GM19043 (cell line): ENCODE results near the gene ANO6.
"Not testable (repeated sequence)": the region's sequence is repeated elsewhere in the genome, so short reads cannot be mapped to it uniquely, and the experiment has no call there.

Source experiments
- ATAC-seq: cut with Tn5 transposase; IDR thresholded peaks from one replicate; pipeline ENCODE4 v1.9.1; 2021; ENCODE audit warnings: low read depth; ENCODE audit not compliant: unreplicated experiment

The ANO6 gene

GRCh38 chr12:45215419-45216229 is at the start of gene ANO6:
ANO6 (plus strand) TSS chr12:45216095; CDS start chr12:45216322, 227 bp downstream.
- ATAC-seq, result peak; percentile 72

DNA sequence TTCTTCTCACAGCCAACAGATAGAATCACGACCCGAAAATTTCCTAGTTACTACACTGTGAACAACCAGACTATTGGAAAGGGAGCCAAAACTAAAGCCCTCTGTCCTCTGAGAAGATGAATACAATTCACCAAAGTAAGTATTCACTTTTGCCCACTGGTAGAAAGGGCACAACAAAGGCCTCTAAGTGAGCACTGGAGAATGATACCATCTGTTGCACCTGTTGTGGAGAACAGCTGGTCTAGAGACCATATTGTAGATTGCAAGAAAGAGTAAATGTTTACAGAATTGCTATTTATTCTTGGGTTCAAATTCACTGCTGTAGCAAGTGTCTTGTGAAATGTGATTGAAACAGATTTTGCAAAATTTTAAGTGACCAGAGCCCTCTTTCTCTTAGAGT is 46.9 kb upstream of the ANO6 start:
- no peak for ATAC-seq

DNA sequence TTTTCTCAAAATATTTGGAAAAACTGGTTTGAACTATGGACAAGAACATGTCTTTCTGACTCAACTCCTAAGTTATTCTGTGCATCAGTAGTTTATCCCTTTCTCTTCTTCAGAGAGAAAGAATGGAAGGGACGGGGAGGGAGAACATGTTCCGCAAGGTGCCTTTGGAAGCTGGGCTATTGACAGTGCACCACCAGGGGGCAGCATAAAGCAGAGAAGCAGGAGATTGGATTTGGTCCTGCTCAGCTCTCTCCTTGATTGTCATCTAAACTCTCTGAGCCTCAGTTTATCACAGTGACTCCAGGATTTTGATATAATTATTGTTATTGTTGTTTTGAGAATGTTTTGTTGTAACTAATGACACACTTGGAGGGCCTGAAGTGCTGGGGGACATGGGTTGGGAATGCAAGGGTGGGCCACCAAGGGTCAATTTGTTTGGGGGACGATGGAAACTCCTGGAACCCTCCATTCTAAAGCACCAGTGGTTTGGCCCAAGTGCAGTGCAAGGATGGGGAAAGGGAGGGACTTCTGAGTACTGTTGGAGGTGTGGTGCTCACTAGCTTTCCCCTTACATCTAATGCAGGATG is 45.3 kb upstream of the ANO6 start:
- ATAC-seq, result no peak

GRCh38 chr12:45173293-45173692 is 42.6 kb upstream of the ANO6 start:
- not testable (repeated sequence) for ATAC-seq

DNA sequence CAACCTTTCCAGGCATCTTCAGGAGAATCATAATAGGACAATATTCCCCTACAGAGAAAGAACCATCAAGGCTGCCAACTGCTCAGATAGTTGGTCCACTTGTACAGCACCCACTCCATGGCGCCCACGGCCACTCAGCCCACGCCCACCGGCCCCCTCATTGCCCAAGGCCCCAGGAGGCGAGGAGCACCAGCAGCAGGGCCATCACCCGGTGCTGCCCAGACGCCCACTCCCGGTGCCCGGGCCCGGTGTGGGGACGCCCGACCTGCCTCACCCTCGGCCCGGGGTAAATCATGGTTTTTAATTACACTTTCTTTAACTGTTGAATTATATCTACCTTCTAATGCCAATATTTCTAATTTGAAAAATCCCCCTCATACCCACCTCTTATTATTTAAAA is 41.3 kb upstream of the ANO6 start:
- ATAC-seq, result no peak

DNA sequence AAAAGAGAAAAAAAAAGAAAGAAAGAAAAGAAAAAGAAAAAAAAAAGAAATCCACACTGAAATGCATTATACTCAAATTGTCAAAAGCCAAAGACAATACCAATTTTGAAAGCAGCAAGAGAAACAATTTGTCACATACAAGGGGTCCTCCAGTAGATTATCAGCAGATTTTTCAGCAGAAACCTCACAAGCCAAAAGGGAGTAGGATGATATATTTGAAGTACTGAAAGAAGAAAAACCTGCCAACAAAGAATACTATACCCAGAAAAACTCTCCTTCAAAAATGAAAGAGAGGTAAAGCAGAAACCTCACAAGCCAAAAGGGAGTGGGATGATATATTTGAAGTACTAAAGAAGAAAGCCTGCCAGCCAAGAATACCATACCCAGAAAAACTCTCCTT is 37.1 kb upstream of the ANO6 start:
- ATAC-seq, result no peak

DNA sequence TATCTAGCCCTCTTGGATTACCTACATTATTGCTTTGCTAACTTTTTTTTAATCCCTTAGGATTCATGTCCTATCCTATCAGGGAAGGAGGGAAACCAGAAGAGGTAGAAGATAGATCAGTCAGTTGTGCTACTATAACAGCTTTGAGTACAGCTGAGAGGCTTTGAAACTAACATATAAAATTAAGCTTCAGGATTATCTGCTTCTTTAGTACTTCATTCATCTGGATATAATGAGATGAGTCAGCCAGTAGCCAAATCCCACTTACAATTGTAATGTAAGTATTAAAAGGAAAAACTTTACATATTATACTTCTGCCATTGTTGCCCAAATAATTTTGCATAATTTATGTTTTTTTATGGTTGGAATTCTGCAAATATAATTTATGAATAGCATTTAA is 33.4 kb upstream of the ANO6 start:
- ATAC-seq, result no peak

- ATAC-seq, result no peak
These were observed 32.6 kb upstream of the ANO6 start for GRCh38 chr12:45183246-45183645.

GRCh38 chr12:45184147-45184963 is 31.5 kb upstream of the ANO6 start:
- no peak for ATAC-seq

- no peak for ATAC-seq
These were observed 29.1 kb upstream of the ANO6 start for GRCh38 chr12:45186762-45187161.

DNA sequence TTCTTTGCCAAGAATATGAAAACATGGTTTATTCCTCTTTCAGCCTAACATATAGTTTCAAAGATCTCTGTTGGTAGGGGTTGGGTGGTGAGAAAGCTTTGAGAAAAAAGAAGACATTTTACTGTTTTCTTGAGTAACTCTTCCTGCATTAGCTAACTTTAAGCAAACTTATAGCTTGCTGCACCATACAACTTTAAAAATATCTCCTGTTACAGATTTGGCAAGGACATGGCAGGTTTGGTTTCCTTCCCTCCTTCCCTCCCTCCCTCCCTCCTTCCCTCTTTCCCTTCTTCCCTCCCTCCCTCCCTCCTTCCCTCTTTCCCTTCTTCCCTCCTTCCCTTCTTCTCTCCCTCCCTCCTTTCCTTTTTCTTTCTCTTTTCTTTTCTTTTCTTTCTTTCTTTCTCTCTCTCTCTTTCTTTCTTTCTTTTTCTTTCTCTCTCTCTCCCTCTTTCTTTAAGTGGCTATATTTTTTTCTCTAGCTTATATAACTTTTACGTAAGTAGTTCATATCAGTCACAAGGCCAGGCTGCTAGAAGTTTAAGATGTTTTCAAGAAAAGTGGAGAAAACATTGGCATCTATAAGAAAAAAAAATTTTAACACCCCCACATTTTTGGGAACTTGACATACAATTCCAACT is 26.0 kb upstream of the ANO6 start:
- no peak for ATAC-seq

- no peak for ATAC-seq
These were observed 24.7 kb upstream of the ANO6 start for GRCh38 chr12:45191239-45191638.

GRCh38 chr12:45192707-45193106 is 23.2 kb upstream of the ANO6 start:
- no peak for ATAC-seq

- no peak for ATAC-seq
These were observed 15.3 kb upstream of the ANO6 start for GRCh38 chr12:45200491-45201043.

GRCh38 chr12:45203767-45204166 is 12.1 kb upstream of the ANO6 start:
- ATAC-seq, result no peak

DNA sequence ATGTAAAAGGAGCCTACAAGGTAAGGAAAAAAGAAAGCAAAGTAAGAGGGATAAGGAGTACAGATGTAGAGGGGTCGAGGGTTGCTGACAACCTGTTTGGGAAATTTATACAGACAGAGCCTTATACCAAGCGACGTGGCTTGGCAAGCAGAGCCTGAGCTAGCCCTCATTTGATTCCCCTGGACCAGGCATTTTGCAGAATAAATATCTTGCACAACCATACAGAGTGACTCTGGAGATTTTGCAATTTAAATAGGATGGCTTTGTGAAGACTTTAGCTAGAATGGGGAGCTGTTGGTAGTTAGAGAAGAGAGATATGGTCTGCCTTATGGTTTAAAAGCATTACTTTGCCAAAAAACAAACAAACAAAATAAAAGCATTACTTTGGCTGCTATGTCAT is 11.1 kb upstream of the ANO6 start:
- no peak for ATAC-seq

- peak; percentile 59 for ATAC-seq
These were observed 10.6 kb upstream of the ANO6 start for GRCh38 chr12:45205165-45205825.

DNA sequence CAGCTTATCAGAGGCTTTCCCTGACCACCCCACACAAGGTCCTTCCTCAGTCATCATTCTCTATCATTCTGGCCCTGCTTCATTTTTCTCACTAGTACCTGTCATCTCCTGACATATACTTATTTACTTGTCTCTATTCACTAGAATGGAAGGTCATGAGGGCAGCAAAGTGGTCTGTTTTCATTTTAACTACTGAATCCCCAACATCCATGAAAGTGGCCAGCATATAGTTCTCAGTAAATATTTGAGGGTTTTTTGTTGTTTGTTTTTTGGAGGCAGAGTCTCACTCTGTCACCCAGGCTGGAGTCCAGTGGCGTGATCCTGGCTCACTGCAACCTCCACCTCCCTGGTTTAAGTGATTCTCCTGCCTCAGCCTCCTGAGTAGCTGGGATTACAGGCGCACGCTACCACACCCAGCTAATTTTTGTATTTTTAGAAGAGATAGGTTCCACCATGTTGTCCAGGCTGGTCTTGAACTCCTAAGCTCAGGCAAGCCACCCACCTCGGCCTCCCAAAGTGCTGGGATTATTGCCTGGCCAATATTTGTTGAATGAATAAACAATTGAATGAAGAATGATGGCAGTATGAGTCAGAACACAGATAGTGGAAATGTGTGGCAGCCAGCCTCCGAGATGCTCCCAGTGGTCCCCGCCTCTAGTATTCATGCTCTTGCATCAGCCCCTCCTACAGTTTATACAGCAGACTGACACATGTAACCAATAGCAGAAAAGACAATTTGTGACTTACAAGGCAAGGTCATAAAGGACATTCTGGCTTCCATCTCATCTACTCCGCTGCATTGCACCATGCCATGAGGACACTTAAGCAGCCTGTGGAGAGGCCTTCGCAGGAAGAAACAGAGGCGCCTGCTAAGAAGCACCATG is 7.0 kb upstream of the ANO6 start:
- ATAC-seq, result no peak

- ATAC-seq, result no peak
These were observed 6.1 kb upstream of the ANO6 start for GRCh38 chr12:45209784-45210183.
